ENCODE results near the gene SLC28A3. TPM values are rescaled to one million over a fixed set of nuclear protein-coding genes. Genes with fewer than 3 reads are reported as not detected.

SLC28A3 gene
- total RNA-seq, 3 donors from 2014 or later (not counting 1 experiment from before 2014, with no cell fraction given): 0.16 to 1.6 TPM; not detected in 1

GRCh38 chr9:84285381-84285780 is 55.2 kb downstream of the SLC28A3 start:
- Mint-ChIP-seq H3K4me1 (peaks cover 0 to 12% of the 10 kb centered on the region in 2 donors), H3K36me3 (no peaks in the 10 kb centered on the region), H3K27me3 (ENCODE audit: low read depth in 2 of 2) (peaks cover 0 to 3% of the 10 kb centered on the region in 2 donors), H3K27ac (no peak overlapping the region), H3K4me3 (no peak overlapping the region), H3K9me3 (no peaks in the 10 kb centered on the region)
- Histone ChIP-seq H3K4me1 (ENCODE audit: control insufficient read depth, insufficient read depth, low read length) (peaks cover 2% of the 10 kb centered on the region), H3K27me3 (ENCODE audit: control insufficient read depth, insufficient read depth, low read length) (no peaks in the 10 kb centered on the region), H3K36me3 (ENCODE audit: control insufficient read depth, insufficient read depth, low read length) (no peaks in the 10 kb centered on the region), H3K9me3 (ENCODE audit: control insufficient read depth, insufficient read depth, low read length) (no peaks in the 10 kb centered on the region), H3K27ac (ENCODE audit: low read length) (no peak overlapping the region), H3K4me3 (ENCODE audit: low read length) (no peak overlapping the region)
- WGBS (ENCODE audit: insufficient coverage): 77% methylated on average over 2 of the region's 2 CpGs
- intact Hi-C loops (cut with micrococcal nuclease): no loop called here
- no peak for TF ChIP-seq CTCF (IDR thresholded peaks at IDR 0.05)
- DNase-seq (no peak), ATAC-seq (no peak)

DNA sequence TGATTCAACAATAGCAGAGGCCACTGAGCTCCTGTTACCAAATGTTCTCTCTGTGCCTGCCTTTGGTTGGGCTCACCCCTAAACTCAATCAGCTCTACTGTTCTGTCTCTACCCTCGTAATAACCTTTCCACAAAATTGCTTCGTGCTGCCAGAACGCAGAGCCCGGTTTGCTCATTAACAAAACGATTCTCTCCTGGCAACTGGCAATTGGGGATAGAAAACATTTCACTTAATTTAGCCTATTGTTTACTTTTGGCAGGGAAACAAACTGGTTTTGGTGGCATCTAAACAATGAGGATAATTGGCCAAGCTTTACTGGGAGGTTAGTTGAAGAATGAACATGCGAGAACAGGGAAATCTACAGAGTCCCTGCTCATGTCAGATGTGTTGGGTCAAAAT is 56.6 kb downstream of the SLC28A3 start:
- intact Hi-C loops (cut with micrococcal nuclease): no loop called here
- 75% methylated on average over 6 of the region's 6 CpGs for WGBS (ENCODE audit: insufficient coverage)
- H3K27ac Mint-ChIP-seq: no peak overlapping the region
- no peak for DNase-seq
- no peak overlapping the region for H3K4me3 ChIP-seq (ENCODE audit: low read length)
- peaks cover 0 to 12% of the 10 kb centered on the region in 2 donors for H3K4me1 Mint-ChIP-seq
- no peak for ATAC-seq
- H3K36me3 Mint-ChIP-seq: no peaks in the 10 kb centered on the region
- no peak overlapping the region for H3K27ac ChIP-seq (ENCODE audit: low read length)
- H3K9me3 ChIP-seq (ENCODE audit: control insufficient read depth, insufficient read depth, low read length): no peaks in the 10 kb centered on the region
- H3K27me3 Mint-ChIP-seq (ENCODE audit: low read depth in 2 of 2): peaks cover 0 to under 1% of the 10 kb centered on the region in 2 donors
- TF ChIP-seq CTCF (IDR thresholded peaks at IDR 0.05): no peak
- no peaks in the 10 kb centered on the region for H3K9me3 Mint-ChIP-seq
- H3K4me1 ChIP-seq (ENCODE audit: control insufficient read depth, insufficient read depth, low read length): peaks cover 2% of the 10 kb centered on the region
- H3K27me3 ChIP-seq (ENCODE audit: control insufficient read depth, insufficient read depth, low read length): no peaks in the 10 kb centered on the region
- no peaks in the 10 kb centered on the region for H3K36me3 ChIP-seq (ENCODE audit: control insufficient read depth, insufficient read depth, low read length)
- no peak overlapping the region for H3K4me3 Mint-ChIP-seq

DNA sequence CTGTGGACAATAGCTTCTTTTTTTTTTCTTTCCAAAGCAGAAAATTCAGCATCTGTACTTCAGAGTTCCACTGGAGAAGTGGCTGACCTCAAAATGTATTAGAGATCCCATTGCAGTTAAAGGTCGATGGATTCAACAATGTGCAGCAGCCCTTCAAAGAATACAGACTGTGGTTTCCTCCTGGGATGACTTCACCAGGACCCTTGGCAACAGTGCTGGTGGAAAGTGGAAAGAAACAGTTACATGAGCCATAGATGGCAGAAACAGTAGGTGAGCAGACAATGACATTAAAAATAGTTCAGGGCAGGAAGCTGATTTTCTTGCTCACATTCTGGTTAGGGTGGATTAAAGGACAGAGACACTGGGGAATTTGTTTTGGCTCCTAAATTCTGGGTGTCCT is 62.4 kb downstream of the SLC28A3 start:
- Histone ChIP-seq H3K27me3 (ENCODE audit: control insufficient read depth, insufficient read depth, low read length) (peaks cover 2% of the 10 kb centered on the region), H3K4me1 (ENCODE audit: control insufficient read depth, insufficient read depth, low read length) (no peaks in the 10 kb centered on the region), H3K9me3 (ENCODE audit: control insufficient read depth, insufficient read depth, low read length) (no peaks in the 10 kb centered on the region), H3K27ac (ENCODE audit: low read length) (no peak overlapping the region), H3K36me3 (ENCODE audit: control insufficient read depth, insufficient read depth, low read length) (no peaks in the 10 kb centered on the region), H3K4me3 (ENCODE audit: low read length) (no peak overlapping the region)
- Mint-ChIP-seq H3K27me3 (ENCODE audit: low read depth in 2 of 2) (peaks cover 8 to 32% of the 10 kb centered on the region in 2 donors), H3K4me3 (no peak overlapping the region), H3K27ac (no peak overlapping the region), H3K36me3 (no peaks in the 10 kb centered on the region), H3K4me1 (no peaks in the 10 kb centered on the region), H3K9me3 (no peaks in the 10 kb centered on the region)
- no peak for TF ChIP-seq CTCF (IDR thresholded peaks at IDR 0.05)
- ATAC-seq (no peak), DNase-seq (no peak)
- 38% methylated on average over 1 of the region's 1 CpG for WGBS (ENCODE audit: insufficient coverage)
- intact Hi-C loops (cut with micrococcal nuclease): loop anchor here (10.0 kb wide), 1 partner anchor 253 kb away; no protein-coding TSS in a partner anchor

DNA sequence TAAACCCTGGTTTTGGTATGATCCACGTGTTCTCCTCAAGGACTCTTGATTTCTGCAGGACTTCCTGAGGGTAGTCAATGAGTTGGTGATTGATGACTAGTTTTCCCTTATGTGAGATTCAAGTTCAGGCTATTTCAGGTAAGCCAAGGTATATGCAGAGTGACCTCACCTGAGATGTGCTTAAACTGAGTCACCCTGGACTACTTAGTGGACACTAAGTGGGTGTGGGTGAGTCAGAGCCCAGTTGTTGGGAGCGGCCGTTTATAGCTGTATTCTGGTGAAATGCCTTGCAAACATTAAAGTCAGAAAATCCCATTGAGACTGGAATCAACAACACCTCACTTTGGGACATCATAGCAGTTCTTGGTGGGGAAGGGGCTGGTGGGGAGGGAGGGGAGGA is 62.9 kb downstream of the SLC28A3 start:
- Mint-ChIP-seq H3K4me1 (no peaks in the 10 kb centered on the region), H3K9me3 (no peaks in the 10 kb centered on the region), H3K27ac (no peak overlapping the region), H3K4me3 (no peak overlapping the region), H3K27me3 (ENCODE audit: low read depth in 2 of 2) (peaks cover 12 to 37% of the 10 kb centered on the region in 2 donors), H3K36me3 (no peaks in the 10 kb centered on the region)
- Histone ChIP-seq H3K9me3 (ENCODE audit: control insufficient read depth, insufficient read depth, low read length) (no peaks in the 10 kb centered on the region), H3K27ac (ENCODE audit: low read length) (no peak overlapping the region), H3K27me3 (ENCODE audit: control insufficient read depth, insufficient read depth, low read length) (peaks cover 2% of the 10 kb centered on the region), H3K36me3 (ENCODE audit: control insufficient read depth, insufficient read depth, low read length) (no peaks in the 10 kb centered on the region), H3K4me1 (ENCODE audit: control insufficient read depth, insufficient read depth, low read length) (no peaks in the 10 kb centered on the region), H3K4me3 (ENCODE audit: low read length) (no peak overlapping the region)
- ATAC-seq: no peak
- no peak for DNase-seq
- no peak for TF ChIP-seq CTCF (IDR thresholded peaks at IDR 0.05)
- intact Hi-C loops (cut with micrococcal nuclease): loop anchor here (10.0 kb wide), 1 partner anchor 253 kb away; no protein-coding TSS in a partner anchor
- WGBS (ENCODE audit: insufficient coverage): 86% methylated on average over 3 of the region's 3 CpGs

All from natural killer cell (primary cell).